ENCODE results near the gene KBTBD12. TPM values are rescaled to one million over a fixed set of nuclear protein-coding genes. Genes with fewer than 3 reads are reported as not detected.
"Not testable (repeated sequence)": the region's sequence is repeated elsewhere in the genome, so short reads cannot be mapped to it uniquely, and the experiment has no call there.

Gene KBTBD12
- total and polyA plus RNA-seq, 2 experiments from 2014 or later: not detected

DNA sequence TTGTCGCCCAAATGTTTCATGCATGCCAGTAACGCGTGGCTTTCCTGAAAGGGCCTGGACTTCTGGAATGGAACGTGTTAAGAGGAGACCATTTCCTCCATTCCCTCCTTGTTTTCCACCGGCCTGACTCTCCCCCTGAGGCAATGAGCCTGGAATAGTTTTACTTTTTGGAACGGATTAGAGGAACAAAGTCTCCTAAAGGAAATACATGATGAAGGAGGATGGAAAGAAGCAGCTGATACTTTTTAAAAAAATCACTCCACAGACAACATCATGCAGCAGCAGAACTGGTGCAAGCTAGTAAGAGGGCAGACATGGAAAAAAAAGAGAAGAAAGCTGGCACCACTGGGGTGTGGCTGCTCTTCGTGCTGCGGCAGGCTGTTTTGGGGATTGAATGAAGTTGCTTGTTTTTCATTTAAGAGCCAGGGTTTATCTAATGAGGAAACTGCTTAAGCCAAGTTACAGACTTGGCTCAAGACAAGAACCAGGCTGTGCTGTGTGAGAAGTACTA is 3.6 kb upstream of the KBTBD12 start:
- Histone ChIP-seq H3K79me2 (ENCODE audit: insufficient read depth) (no peaks in the 10 kb centered on the region), H3K4me3 (no peak overlapping the region), H2AFZ (no peak overlapping the region), H3F3A (ENCODE audit: insufficient read depth) (no peaks in the 10 kb centered on the region), H3K9ac (no peak overlapping the region), H4K20me1 (ENCODE audit: insufficient read depth) (no peaks in the 10 kb centered on the region), H3K9me3 (ENCODE audit: low read depth) (no peaks in the 10 kb centered on the region), H3K36me3 (ENCODE audit: low read depth) (no peaks in the 10 kb centered on the region), H3K9me2 (ENCODE audit: insufficient read depth) (no peaks in the 10 kb centered on the region), H3K27ac (no peak overlapping the region), H3K4me2 (ENCODE audit: unreplicated experiment) (no peak overlapping the region), H3K4me1 (ENCODE audit: insufficient read depth) (no peaks in the 10 kb centered on the region), H3K27me3 (replicated peaks; ENCODE audit: insufficient read depth) (peaks cover 41% of the 10 kb centered on the region)
- in situ Hi-C loops (cut with MboI): no loop called here
- peak; percentile 35 for DNase-seq
- WGBS, 2 experiments (ENCODE audit: low coverage in 1 of 2, low lambda C conversion rate in 2 of 2, missing lambda C conversion rate in 2 of 2): 5 to 7% methylated on average over 8 of the region's 8 CpGs
- TF ChIP-seq EZH2phosphoT487 (IDR thresholded peaks at IDR 0.05; ENCODE audit: insufficient read depth, low read depth) (no peak), EZH2 (IDR thresholded peaks at IDR 0.05; ENCODE audit: insufficient read depth, poor library complexity, severe bottlenecking) (no peak)

GRCh38 chr3:127913841-127914240 is 1.2 kb upstream of the KBTBD12 start:
- H3K4me1 ChIP-seq (ENCODE audit: insufficient read depth); H3K79me2 ChIP-seq (ENCODE audit: insufficient read depth); H3K36me3 ChIP-seq (ENCODE audit: low read depth); H3K4me2 ChIP-seq (ENCODE audit: unreplicated experiment); H3K27ac ChIP-seq; in situ Hi-C loops (cut with MboI); H3K9ac ChIP-seq; DNase-seq; H4K20me1 ChIP-seq (ENCODE audit: insufficient read depth); H2AFZ ChIP-seq; H3F3A ChIP-seq (ENCODE audit: insufficient read depth); H3K9me3 ChIP-seq (ENCODE audit: low read depth); H3K9me2 ChIP-seq (ENCODE audit: insufficient read depth): not testable (repeated sequence)
- 79 to 92% methylated on average over 2 of the region's 2 CpGs for WGBS, 2 experiments (ENCODE audit: low coverage in 1 of 2, low lambda C conversion rate in 2 of 2, missing lambda C conversion rate in 2 of 2)
- Histone ChIP-seq H3K27me3 (replicated peaks; ENCODE audit: insufficient read depth) (peaks cover 39% of the 10 kb centered on the region), H3K4me3 (0 out of 2 replicates have a peak overlapping the region, but pooled peaks have one; percentile 60)

- Histone ChIP-seq H3K36me3 (ENCODE audit: low read depth) (no peaks in the 10 kb centered on the region), H4K20me1 (ENCODE audit: insufficient read depth) (no peaks in the 10 kb centered on the region), H3F3A (ENCODE audit: insufficient read depth) (no peaks in the 10 kb centered on the region), H3K9me3 (ENCODE audit: low read depth) (no peaks in the 10 kb centered on the region), H3K79me2 (ENCODE audit: insufficient read depth) (no peaks in the 10 kb centered on the region), H3K27ac (no peak overlapping the region), H3K27me3 (replicated peaks; ENCODE audit: insufficient read depth) (peaks cover 45% of the 10 kb centered on the region), H3K9me2 (ENCODE audit: insufficient read depth) (no peaks in the 10 kb centered on the region), H3K4me3 (peak overlapping the region; percentile 60), H3K4me1 (ENCODE audit: insufficient read depth) (no peaks in the 10 kb centered on the region), H3K4me2 (ENCODE audit: unreplicated experiment) (peak overlapping the region; percentile 88), H2AFZ (peak overlapping the region; percentile 75), H3K9ac (no peak overlapping the region)
- in situ Hi-C loops (cut with MboI): no loop called here
- TF ChIP-seq EZH2 (IDR thresholded peaks at IDR 0.05; ENCODE audit: insufficient read depth, poor library complexity, severe bottlenecking) (no peak), EZH2phosphoT487 (IDR thresholded peaks at IDR 0.05; ENCODE audit: insufficient read depth, low read depth) (no peak)
- DNase-seq: peak; percentile 9
- 19 to 22% methylated on average over 8 of the region's 8 CpGs for WGBS, 2 experiments (ENCODE audit: low coverage in 1 of 2, low lambda C conversion rate in 2 of 2, missing lambda C conversion rate in 2 of 2)
Measured at GRCh38 chr3:127914584-127914983, 448 bp upstream of the KBTBD12 start.

DNA sequence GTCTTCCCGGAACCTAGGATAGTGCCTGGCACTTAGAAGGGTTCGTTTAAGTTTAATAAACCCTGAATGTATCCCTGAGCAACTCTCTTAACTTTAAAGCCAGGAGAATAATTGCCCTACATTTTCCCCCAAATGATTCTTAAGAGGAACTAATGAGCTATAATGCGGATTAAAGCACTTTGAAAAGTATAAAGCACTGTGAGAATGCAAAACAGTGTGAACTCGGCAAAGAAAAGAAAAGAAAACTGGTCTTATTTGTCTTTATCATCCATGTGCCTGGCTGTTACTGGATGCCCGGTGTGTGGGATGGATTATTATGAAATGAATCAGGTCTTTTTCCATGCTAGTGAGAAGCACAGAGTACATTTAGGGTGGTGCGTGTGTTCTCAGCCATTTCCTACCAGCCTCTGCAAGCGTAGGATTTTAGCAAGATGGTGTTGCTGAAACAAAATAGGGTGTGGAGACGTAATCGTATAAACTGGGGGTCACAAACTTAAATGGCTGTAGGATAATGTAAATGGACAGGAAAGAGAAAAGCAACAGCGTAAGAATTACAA is 983 bp downstream of the KBTBD12 start:
- Histone ChIP-seq H3K79me2 (ENCODE audit: insufficient read depth) (no peaks in the 10 kb centered on the region), H3K4me1 (ENCODE audit: insufficient read depth) (no peaks in the 10 kb centered on the region), H3K4me3 (no peak overlapping the region), H3F3A (ENCODE audit: insufficient read depth) (no peaks in the 10 kb centered on the region), H3K27ac (no peak overlapping the region), H3K9ac (no peak overlapping the region), H3K9me2 (ENCODE audit: insufficient read depth) (no peaks in the 10 kb centered on the region), H3K4me2 (ENCODE audit: unreplicated experiment) (no peak overlapping the region), H4K20me1 (ENCODE audit: insufficient read depth) (no peaks in the 10 kb centered on the region), H3K36me3 (ENCODE audit: low read depth) (no peaks in the 10 kb centered on the region), H2AFZ (0 out of 2 replicates have a peak overlapping the region, but pooled peaks have one; percentile 75), H3K9me3 (ENCODE audit: low read depth) (no peaks in the 10 kb centered on the region), H3K27me3 (replicated peaks; ENCODE audit: insufficient read depth) (peaks cover 59% of the 10 kb centered on the region)
- TF ChIP-seq EZH2 (IDR thresholded peaks at IDR 0.05; ENCODE audit: insufficient read depth, poor library complexity, severe bottlenecking): no peak
- no peak for TF ChIP-seq EZH2phosphoT487 (IDR thresholded peaks at IDR 0.05; ENCODE audit: insufficient read depth, low read depth)
- DNase-seq: peak; percentile 41
- WGBS, 2 experiments (ENCODE audit: low coverage in 1 of 2, low lambda C conversion rate in 2 of 2, missing lambda C conversion rate in 2 of 2): 64 to 73% methylated on average over 10 of the region's 10 CpGs
- in situ Hi-C loops (cut with MboI): no loop called here

GRCh38 chr3:127920738-127921137 is 5.7 kb downstream of the KBTBD12 start:
- H3K27me3 ChIP-seq (replicated peaks; ENCODE audit: insufficient read depth): peaks cover 66% of the 10 kb centered on the region
- TF ChIP-seq EZH2phosphoT487 (IDR thresholded peaks at IDR 0.05; ENCODE audit: insufficient read depth, low read depth) (no peak), EZH2 (IDR thresholded peaks at IDR 0.05; ENCODE audit: insufficient read depth, poor library complexity, severe bottlenecking) (no peak)
- no peaks in the 10 kb centered on the region for H4K20me1 ChIP-seq (ENCODE audit: insufficient read depth)
- no peak overlapping the region for H3K27ac ChIP-seq
- in situ Hi-C loops (cut with MboI): no loop called here
- no peaks in the 10 kb centered on the region for H3F3A ChIP-seq (ENCODE audit: insufficient read depth)
- no peaks in the 10 kb centered on the region for H3K4me1 ChIP-seq (ENCODE audit: insufficient read depth)
- H3K9me2 ChIP-seq (ENCODE audit: insufficient read depth): no peaks in the 10 kb centered on the region
- H3K9ac ChIP-seq: no peak overlapping the region
- no peak for DNase-seq
- no peak overlapping the region for H3K4me2 ChIP-seq (ENCODE audit: unreplicated experiment)
- no peaks in the 10 kb centered on the region for H3K9me3 ChIP-seq (ENCODE audit: low read depth)
- no peaks in the 10 kb centered on the region for H3K36me3 ChIP-seq (ENCODE audit: low read depth)
- no peak overlapping the region for H3K4me3 ChIP-seq
- H3K79me2 ChIP-seq (ENCODE audit: insufficient read depth): no peaks in the 10 kb centered on the region
- no peak overlapping the region for H2AFZ ChIP-seq
- 86 to 94% methylated on average over 1 of the region's 1 CpG for WGBS, 2 experiments (ENCODE audit: low coverage in 1 of 2, low lambda C conversion rate in 2 of 2, missing lambda C conversion rate in 2 of 2)

Measured in GM23248 (cell line).